SK-N-SH (cell line): Measurements from ENCODE around the gene HOMER2.

Source experiments
- RFX5 ChIP-seq: IDR thresholded peaks from 2 replicates; pipeline ENCODE4 v1.6.1; 2012; ENCODE audit warnings: mild to moderate bottlenecking, improper control_type of control experiment, low read length
- TAF1 ChIP-seq: IDR thresholded peaks from 2 replicates; pipeline ENCODE4 v1.6.1; 2012; ENCODE audit warnings: low read depth, mild to moderate bottlenecking, low read length, moderate library complexity, borderline replicate concordance
- USF1 ChIP-seq: IDR thresholded peaks from 2 replicates; pipeline ENCODE4 v1.4.0; 2012; ENCODE audit warnings: low read depth, borderline replicate concordance
- TF ChIP-seq, protein P1 (sequence below): fragments of 200-600 bp; sonication (generic); IDR thresholded peaks from 2 replicates; pipeline ENCODE4 v1.6.1; 2017; ENCODE audit warnings: antibody characterized with exemption, mild to moderate bottlenecking, moderate library complexity

DNA sequence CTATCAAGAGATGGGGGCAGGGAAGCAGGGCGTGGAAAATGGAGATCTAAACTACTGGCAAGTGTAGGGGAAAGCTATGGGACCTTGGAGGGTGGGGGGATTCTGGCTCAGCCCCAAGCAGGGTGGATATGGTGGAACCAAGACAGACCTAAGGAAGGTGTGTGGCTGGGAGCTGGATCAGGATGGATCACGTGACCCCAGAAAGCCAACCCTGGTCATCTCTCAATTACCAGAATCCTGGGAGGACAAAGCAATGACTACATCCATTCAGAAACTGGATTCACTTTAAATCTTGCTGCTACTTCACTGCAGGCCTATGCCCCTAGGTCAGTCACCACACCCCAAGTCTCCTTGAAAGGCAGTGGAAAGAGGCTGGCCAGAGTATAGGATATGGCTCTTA is 74.7 kb downstream of the HOMER2 start:
- TF ChIP-seq USF1: no peak
- TF ChIP-seq TAF1: no peak
- TF ChIP-seq, protein P1, sequence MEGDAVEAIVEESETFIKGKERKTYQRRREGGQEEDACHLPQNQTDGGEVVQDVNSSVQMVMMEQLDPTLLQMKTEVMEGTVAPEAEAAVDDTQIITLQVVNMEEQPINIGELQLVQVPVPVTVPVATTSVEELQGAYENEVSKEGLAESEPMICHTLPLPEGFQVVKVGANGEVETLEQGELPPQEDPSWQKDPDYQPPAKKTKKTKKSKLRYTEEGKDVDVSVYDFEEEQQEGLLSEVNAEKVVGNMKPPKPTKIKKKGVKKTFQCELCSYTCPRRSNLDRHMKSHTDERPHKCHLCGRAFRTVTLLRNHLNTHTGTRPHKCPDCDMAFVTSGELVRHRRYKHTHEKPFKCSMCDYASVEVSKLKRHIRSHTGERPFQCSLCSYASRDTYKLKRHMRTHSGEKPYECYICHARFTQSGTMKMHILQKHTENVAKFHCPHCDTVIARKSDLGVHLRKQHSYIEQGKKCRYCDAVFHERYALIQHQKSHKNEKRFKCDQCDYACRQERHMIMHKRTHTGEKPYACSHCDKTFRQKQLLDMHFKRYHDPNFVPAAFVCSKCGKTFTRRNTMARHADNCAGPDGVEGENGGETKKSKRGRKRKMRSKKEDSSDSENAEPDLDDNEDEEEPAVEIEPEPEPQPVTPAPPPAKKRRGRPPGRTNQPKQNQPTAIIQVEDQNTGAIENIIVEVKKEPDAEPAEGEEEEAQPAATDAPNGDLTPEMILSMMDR: no peak
- TF ChIP-seq RFX5: no peak
